K562 (cell line): Measurements from ENCODE around the gene CDSN. TPM values are rescaled to one million over a fixed set of nuclear protein-coding genes. Genes with fewer than 3 reads are reported as not detected.
A peak's percentile ranks its signal among the peaks of the same experiment; 100 is the strongest.

ENCODE experiments used
- ATF2 ChIP-seq: sonication (generic); formaldehyde crosslinking; IDR thresholded peaks from 2 replicates; pipeline ENCODE4 v1.8.1; 2022; ENCODE audit warnings: missing genetic modification reagents
- BDP1 ChIP-seq: IDR thresholded peaks from 3 replicates; pipeline ENCODE4 v1.6.1; 2011; ENCODE audit not compliant: insufficient read length, insufficient read depth
- CREM ChIP-seq: IDR thresholded peaks from 2 replicates; pipeline ENCODE4 v1.6.1; 2014; ENCODE audit warnings: antibody characterized with exemption, low read depth
- CTBP1 ChIP-seq: fragments of 450-650 bp; IDR thresholded peaks from 2 replicates; pipeline ENCODE4 v1.6.1; 2016; ENCODE audit warnings: borderline replicate concordance
- CTCF ChIP-seq, 3 experiments: IDR thresholded peaks in 2 of 3; conservative IDR thresholded peaks in 1 of 3; 2 replicates each; pipeline ENCODE4 v1.5.1; 2011 to 2012; ENCODE audit warnings: low read length in 3 of 3, mild to moderate bottlenecking in 3 of 3, control low read depth in 2 of 3, improper control_type of control experiment in 1 of 3, inconsistent platforms in 1 of 3, low read depth in 1 of 3, mixed read lengths in 1 of 3, moderate library complexity in 1 of 3; ENCODE audit not compliant: insufficient read depth in 2 of 3
- DLX4 ChIP-seq: fragments of 250-450 bp; sonication (Bioruptor Pico); IDR thresholded peaks from 2 replicates; pipeline ENCODE4 v1.6.1; 2021; ENCODE audit warnings: mild to moderate bottlenecking
- EHMT2 ChIP-seq: fragments of 450-650 bp; IDR thresholded peaks from 2 replicates; pipeline ENCODE4 v1.6.1; 2018; ENCODE audit warnings: antibody characterized with exemption
- FUS ChIP-seq: fragments of 200-400 bp; formaldehyde crosslinking; optimal IDR thresholded peaks from 2 replicates; pipeline ENCODE3; 2017; ENCODE audit warnings: low read depth, low read length
- MAFF ChIP-seq: IDR thresholded peaks from 2 replicates; pipeline ENCODE4 v1.6.1; 2012; ENCODE audit warnings: low read length, improper control_type of control experiment
- RUNX1 ChIP-seq: sonication (generic); IDR thresholded peaks from 2 replicates; pipeline ENCODE4 v1.6.1; 2016; ENCODE audit warnings: antibody characterized with exemption, low read depth
- SP2 ChIP-seq: IDR thresholded peaks from 2 replicates; pipeline ENCODE4 v1.6.1; 2011; ENCODE audit warnings: mild to moderate bottlenecking, low read depth, low read length, moderate library complexity; ENCODE audit not compliant: poor library complexity, severe bottlenecking; ENCODE audit errors: extremely low read depth
- TCF7L2 ChIP-seq: fragments of 150-350 bp; IDR thresholded peaks from 2 replicates; pipeline ENCODE4 v1.6.1; 2016; ENCODE audit warnings: low read depth, mild to moderate bottlenecking, low read length, moderate library complexity
- TFE3 ChIP-seq: fragments of 450-650 bp; formaldehyde crosslinking; IDR thresholded peaks from 2 replicates; pipeline ENCODE4 v1.4.0; 2020; ENCODE audit warnings: mild to moderate bottlenecking, mixed read lengths
- USF1 ChIP-seq: sonication (generic); formaldehyde crosslinking; IDR thresholded peaks from 2 replicates; pipeline ENCODE4 v1.9.0; 2022; ENCODE audit warnings: mild to moderate bottlenecking, missing genetic modification reagents
- XRCC5 ChIP-seq: fragments of 200-400 bp; formaldehyde crosslinking; IDR thresholded peaks from 2 replicates; pipeline ENCODE4 v1.6.1; 2017; ENCODE audit warnings: low read depth, mild to moderate bottlenecking, low read length
- ZNF124 ChIP-seq: sonication (generic); formaldehyde crosslinking; IDR thresholded peaks from 2 replicates; pipeline ENCODE4 v1.8.1; 2022; ENCODE audit warnings: missing genetic modification reagents
- ZNF175 ChIP-seq: fragments of 200-800 bp; sonication (Bioruptor generic); IDR thresholded peaks from 2 replicates; pipeline ENCODE4 v1.6.1; 2016; ENCODE audit warnings: low read depth, mild to moderate bottlenecking, missing genetic modification characterization, missing compliant biosample characterization
- ZNF224 ChIP-seq: sonication (generic); formaldehyde crosslinking; IDR thresholded peaks from 2 replicates; pipeline ENCODE4 v1.8.0; 2022; ENCODE audit warnings: mild to moderate bottlenecking, missing genetic modification reagents
- ZNF3 ChIP-seq: fragments of 250-450 bp; sonication (Bioruptor Pico); IDR thresholded peaks from 2 replicates; pipeline ENCODE4 v1.5.0; 2021; ENCODE audit warnings: mild to moderate bottlenecking, moderate library complexity
- polyA plus RNA-seq, 8 experiments: library from polyadenylated mRNA; depleted of rRNA in 4 of 8; stranded (reverse) in 5 of 8; unstranded in 3 of 8; fragments of >200 nt; fragmentation: Nextera tagmentation in 2 of 8; fragmentation: Illumina TruSeq in 1 of 8; extraction: Ambion mirVana in 2 of 8; extraction: Trizol in 1 of 8; gene quantifications; 2 replicates each; pipeline versions ENCODE4 v1.2.1 to v1.2.3, GENCODE V29; 2011 to 2014; ENCODE audit warnings: inconsistent platforms in 1 of 8, missing spikeins in 1 of 8
- total RNA-seq, 7 experiments: library from RNA; depleted of rRNA in 6 of 7; stranded (reverse); fragments of >200 nt in 6 of 7; fragmentation: Illumina TruSeq in 2 of 7; extraction: Trizol in 2 of 7; gene quantifications; 2 replicates each; pipeline versions ENCODE4 v1.2.1 to v1.2.3, GENCODE V29; 2011 to 2021; ENCODE audit warnings: low replicate concordance in 1 of 7

Gene CDSN
- total and polyA plus RNA-seq, 9 of the 15 experiments (the other 6 are each of a cell fraction or from before 2014, with no cell fraction given), result not detected

GRCh38 chr6:31086788-31087440 lies 33.3 kb downstream of the CDSN start (continued):
- TF ChIP-seq CTCF (IDR thresholded peaks at IDR 0.05 in 2 of 3, conservative IDR thresholded peaks at IDR 0.05 in 1 of 3; ENCODE audit: insufficient read depth in 2 of 3, low read depth in 1 of 3, low read length in 3 of 3) (no peak), ZNF3 (CRISPR knock-in tag) (no peak), ZNF224 (CRISPR knock-in tag) (no peak), EHMT2 (no peak), TCF7L2 (no peak), TFE3 (no peak), CTBP1 (peak; percentile 70; the same call in 1 of the 2 replicates), USF1 (CRISPR knock-in tag) (no peak), FUS (no peak), CREM (no peak), ZNF124 (CRISPR knock-in tag) (no peak), XRCC5 (no peak), RUNX1 (no peak), MAFF (peak; percentile 20; the same call in 1 of the 2 replicates), ATF2 (CRISPR knock-in tag) (no peak), ZNF175 (CRISPR knock-in tag) (no peak), SP2 (no peak), DLX4 (CRISPR knock-in tag) (no peak), BDP1 (no peak)
